ENCODE results near the gene CTXND1. TPM values are rescaled to one million over a fixed set of nuclear protein-coding genes. Genes with fewer than 3 reads are reported as not detected.
A peak's percentile ranks its signal among the peaks of the same experiment; 100 is the strongest.

Gene CTXND1
- total RNA-seq, 1 experiment from 2014 or later, result not detected

DNA sequence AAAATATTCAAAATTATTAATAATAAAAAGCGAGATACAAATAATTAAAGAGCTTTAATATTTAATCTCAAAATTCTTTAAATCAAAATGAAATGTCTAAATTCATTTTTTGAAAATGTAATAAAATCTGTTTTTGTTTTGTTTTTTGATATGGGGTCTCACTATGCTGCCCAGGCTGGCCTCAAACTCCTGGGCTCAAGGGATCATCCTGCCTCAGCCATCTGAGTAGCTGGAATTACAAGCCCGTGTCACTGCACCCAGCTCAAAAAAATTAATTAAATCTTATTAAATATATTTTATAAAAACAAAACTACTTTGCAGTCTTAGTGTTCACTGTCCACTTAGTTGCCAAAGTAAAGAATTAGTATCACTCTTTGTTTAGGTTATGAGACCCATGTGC, 60.8 kb downstream of the CTXND1 start:
- Mint-ChIP-seq H3K27ac (ENCODE audit: low read depth, unreplicated experiment) (no peak overlapping the region), H3K9me3 (ENCODE audit: unreplicated experiment) (no peaks in the 10 kb centered on the region)
- TF ChIP-seq, protein P1, sequence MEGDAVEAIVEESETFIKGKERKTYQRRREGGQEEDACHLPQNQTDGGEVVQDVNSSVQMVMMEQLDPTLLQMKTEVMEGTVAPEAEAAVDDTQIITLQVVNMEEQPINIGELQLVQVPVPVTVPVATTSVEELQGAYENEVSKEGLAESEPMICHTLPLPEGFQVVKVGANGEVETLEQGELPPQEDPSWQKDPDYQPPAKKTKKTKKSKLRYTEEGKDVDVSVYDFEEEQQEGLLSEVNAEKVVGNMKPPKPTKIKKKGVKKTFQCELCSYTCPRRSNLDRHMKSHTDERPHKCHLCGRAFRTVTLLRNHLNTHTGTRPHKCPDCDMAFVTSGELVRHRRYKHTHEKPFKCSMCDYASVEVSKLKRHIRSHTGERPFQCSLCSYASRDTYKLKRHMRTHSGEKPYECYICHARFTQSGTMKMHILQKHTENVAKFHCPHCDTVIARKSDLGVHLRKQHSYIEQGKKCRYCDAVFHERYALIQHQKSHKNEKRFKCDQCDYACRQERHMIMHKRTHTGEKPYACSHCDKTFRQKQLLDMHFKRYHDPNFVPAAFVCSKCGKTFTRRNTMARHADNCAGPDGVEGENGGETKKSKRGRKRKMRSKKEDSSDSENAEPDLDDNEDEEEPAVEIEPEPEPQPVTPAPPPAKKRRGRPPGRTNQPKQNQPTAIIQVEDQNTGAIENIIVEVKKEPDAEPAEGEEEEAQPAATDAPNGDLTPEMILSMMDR (IDR thresholded peaks at IDR 0.05; ENCODE audit: unreplicated experiment), result no peak

GRCh38 chr15:80188251-80188650, 63.8 kb downstream of the CTXND1 start:
- TF ChIP-seq, protein P1 (IDR thresholded peaks at IDR 0.05; ENCODE audit: unreplicated experiment), result no peak
- H3K27me3 Mint-ChIP-seq (ENCODE audit: insufficient read depth, unreplicated experiment), result no peaks in the 10 kb centered on the region
- POLR2A ChIA-PET, result interaction anchor here (0.6 kb wide), 1 partner anchor 224 kb away, joined by 3 read pairs; no protein-coding TSS in a partner anchor

More for the DNA sequence above, 60.8 kb downstream of the CTXND1 start:
- no peak for DNase-seq (ENCODE audit: unreplicated experiment)
- BruUV-seq (replicated peaks), result no TSS peak
- Mint-ChIP-seq H3K4me1 (ENCODE audit: insufficient read depth, unreplicated experiment) (no peaks in the 10 kb centered on the region), H3K36me3 (ENCODE audit: insufficient read depth, unreplicated experiment) (no peaks in the 10 kb centered on the region), H3K27me3 (ENCODE audit: insufficient read depth, unreplicated experiment) (no peaks in the 10 kb centered on the region), H3K4me3 (ENCODE audit: unreplicated experiment) (no peak overlapping the region)
- ChIA-PET CTCF (interaction anchor here (0.6 to 0.7 kb wide), 2 partner anchors 18 to 67 kb away, joined by 3 to 4 read pairs; no protein-coding TSS in a partner anchor), POLR2A (interaction anchor here (1.5 to 1.6 kb wide), 2 partner anchors 12 to 120 kb away, joined by 4 read pairs; no protein-coding TSS in a partner anchor)
- intact Hi-C loops (cut with micrococcal nuclease), result no loop called here

DNA sequence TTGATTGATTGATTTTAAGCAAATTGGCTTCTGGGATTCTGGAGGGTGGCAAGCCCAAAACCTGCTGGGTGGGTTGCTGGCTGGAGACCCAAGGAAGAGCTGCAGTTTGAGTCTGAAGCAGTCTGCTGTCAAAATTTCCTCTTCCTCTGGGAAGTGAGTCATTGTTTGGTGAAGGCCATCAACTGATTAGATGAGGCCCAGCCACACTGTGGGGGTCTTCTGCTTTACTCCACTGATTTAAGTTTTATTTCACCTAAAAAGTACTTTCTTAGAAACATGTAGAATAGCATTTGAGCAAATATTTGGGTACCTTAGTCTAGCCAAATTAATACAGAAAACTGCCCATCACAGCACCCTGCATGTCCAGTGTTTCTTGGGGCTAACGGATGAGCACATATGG, 65.4 kb downstream of the CTXND1 start:
- POLR2A ChIA-PET, result interaction anchor here (0.7 kb wide), 1 partner anchor 9 kb away, joined by 3 read pairs; no protein-coding TSS in a partner anchor
- no TSS peak for BruUV-seq (replicated peaks)

More at GRCh38 chr15:80188251-80188650, 63.8 kb downstream of the CTXND1 start:
- intact Hi-C loops (cut with micrococcal nuclease), result no loop called here
- CTCF ChIA-PET, result no interaction called here
- Mint-ChIP-seq H3K4me1 (ENCODE audit: insufficient read depth, unreplicated experiment) (no peaks in the 10 kb centered on the region), H3K27ac (ENCODE audit: low read depth, unreplicated experiment) (peak overlapping the region; percentile 66), H3K4me3 (ENCODE audit: unreplicated experiment) (no peak overlapping the region), H3K9me3 (ENCODE audit: unreplicated experiment) (no peaks in the 10 kb centered on the region), H3K36me3 (ENCODE audit: insufficient read depth, unreplicated experiment) (no peaks in the 10 kb centered on the region)
- no TSS peak for BruUV-seq (replicated peaks)
- DNase-seq (ENCODE audit: unreplicated experiment), result peak; percentile 20

GRCh38 chr15:80186066-80186465, 65.9 kb downstream of the CTXND1 start:
- DNase-seq (ENCODE audit: unreplicated experiment), result no peak
- H3K27me3 Mint-ChIP-seq (ENCODE audit: insufficient read depth, unreplicated experiment), result no peaks in the 10 kb centered on the region
- H3K36me3 Mint-ChIP-seq (ENCODE audit: insufficient read depth, unreplicated experiment), result no peaks in the 10 kb centered on the region
- no TSS peak for BruUV-seq (replicated peaks)
- H3K9me3 Mint-ChIP-seq (ENCODE audit: unreplicated experiment), result no peaks in the 10 kb centered on the region
- intact Hi-C loops (cut with micrococcal nuclease), result no loop called here
- ChIA-PET CTCF (interaction anchor here (0.9 kb wide), 1 partner anchor 126 kb away, joined by 4 read pairs; no protein-coding TSS in a partner anchor), POLR2A (no interaction called here)
- TF ChIP-seq, protein P1 (IDR thresholded peaks at IDR 0.05; ENCODE audit: unreplicated experiment), result no peak
- no peaks in the 10 kb centered on the region for H3K4me1 Mint-ChIP-seq (ENCODE audit: insufficient read depth, unreplicated experiment)
- no peak overlapping the region for H3K27ac Mint-ChIP-seq (ENCODE audit: low read depth, unreplicated experiment)
- H3K4me3 Mint-ChIP-seq (ENCODE audit: unreplicated experiment), result no peak overlapping the region

More for the DNA sequence above, 65.4 kb downstream of the CTXND1 start:
- Mint-ChIP-seq H3K4me1 (ENCODE audit: insufficient read depth, unreplicated experiment) (no peaks in the 10 kb centered on the region), H3K27me3 (ENCODE audit: insufficient read depth, unreplicated experiment) (no peaks in the 10 kb centered on the region), H3K27ac (ENCODE audit: low read depth, unreplicated experiment) (no peak overlapping the region), H3K9me3 (ENCODE audit: unreplicated experiment) (no peaks in the 10 kb centered on the region), H3K4me3 (ENCODE audit: unreplicated experiment) (no peak overlapping the region), H3K36me3 (ENCODE audit: insufficient read depth, unreplicated experiment) (no peaks in the 10 kb centered on the region)
- CTCF ChIA-PET, result interaction anchor here (0.6 to 0.9 kb wide), 2 partner anchors 126 to 145 kb away, joined by 3 to 4 read pairs; no protein-coding TSS in a partner anchor
- intact Hi-C loops (cut with micrococcal nuclease), result no loop called here
- DNase-seq (ENCODE audit: unreplicated experiment), result no peak
- TF ChIP-seq, protein P1 (IDR thresholded peaks at IDR 0.05; ENCODE audit: unreplicated experiment), result no peak
